Smooth muscle cell (in vitro differentiated cells): ENCODE results near the gene ZCCHC2. TPM values are rescaled to one million over a fixed set of nuclear protein-coding genes. Genes with fewer than 3 reads are reported as not detected.

Experiments
- DNase-seq: peaks from one replicate; lab custom pipeline; 2025; ENCODE audit not compliant: unreplicated experiment; lab: John Stamatoyannopoulos, UW
- H2AFZ ChIP-seq: fragments of 200-600 bp; sonication (generic); 2 replicates; pipeline ENCODE4 v1.6.0; 2016; ENCODE audit warnings: antibody characterized with exemption, low read depth, mild to moderate bottlenecking
- H3F3A ChIP-seq: fragments of 200-600 bp; sonication (generic); 2 replicates; pipeline ENCODE4 v1.6.0; 2017; ENCODE audit warnings: antibody characterized with exemption, low read depth
- H3K27ac ChIP-seq: fragments of 200-600 bp; sonication (generic); 2 replicates; pipeline ENCODE4 v1.5.1; 2016; ENCODE audit warnings: low read depth, mild to moderate bottlenecking
- H3K27me3 ChIP-seq: fragments of 200-600 bp; sonication (generic); 2 replicates; pipeline ENCODE4 v1.6.1; 2016; ENCODE audit warnings: low read depth, mild to moderate bottlenecking
- H3K36me3 ChIP-seq: fragments of 200-600 bp; sonication (generic); 2 replicates; pipeline ENCODE4 v1.5.1; 2016; ENCODE audit warnings: low read depth
- H3K4me1 ChIP-seq: fragments of 200-600 bp; sonication (generic); 2 replicates; pipeline ENCODE4 v1.5.1; 2016; ENCODE audit warnings: low read depth
- H3K4me2 ChIP-seq: fragments of 200-600 bp; sonication (generic); 2 replicates; pipeline ENCODE4 v1.6.0; 2016; ENCODE audit warnings: mild to moderate bottlenecking
- H3K4me3 ChIP-seq: fragments of 200-600 bp; sonication (generic); 2 replicates; pipeline ENCODE4 v1.5.1; 2016; ENCODE audit warnings: mild to moderate bottlenecking
- H3K79me2 ChIP-seq: fragments of 200-600 bp; sonication (generic); 2 replicates; pipeline ENCODE4 v1.6.0; 2016; ENCODE audit warnings: low read depth, mild to moderate bottlenecking
- H3K9ac ChIP-seq: fragments of 200-600 bp; sonication (generic); 2 replicates; pipeline ENCODE4 v1.6.0; 2016; ENCODE audit warnings: low read depth
- H3K9me3 ChIP-seq: fragments of 200-600 bp; sonication (generic); replicated peaks from 2 replicates; pipeline ENCODE4 v1.5.1; 2016; ENCODE audit warnings: low read depth
- H4K20me1 ChIP-seq: fragments of 200-600 bp; sonication (generic); 2 replicates; pipeline ENCODE4 v1.6.0; 2016; ENCODE audit warnings: low read depth
- WGBS: methylation state at CpG from one replicate; pipeline ENCODE4 v1.1.7; 2016; ENCODE audit warnings: low lambda C conversion rate; 5-methylcytosine and 5-hydroxymethylcytosine counted together
- polyA plus RNA-seq: library from polyadenylated mRNA; unstranded; fragments of >200 nt; fragmentation: Nextera tagmentation; extraction: Ambion mirVana; gene quantifications from 2 replicates; pipeline ENCODE4 v1.2.1, GENCODE V29; 2016
- total RNA-seq: library from RNA; depleted of rRNA; stranded (reverse); fragments of >200 nt; gene quantifications from 2 replicates; pipeline ENCODE4 v1.2.3, GENCODE V29; 2014
- TF ChIP-seq, protein P1 (sequence below): fragments of 200-600 bp; sonication (generic); IDR thresholded peaks from 2 replicates; pipeline ENCODE4 v1.5.1; 2017; ENCODE audit warnings: borderline replicate concordance, mild to moderate bottlenecking, antibody characterized with exemption; ENCODE audit not compliant: insufficient read depth, poor library complexity, severe bottlenecking

The ZCCHC2 gene
- 4.9 and 8.1 TPM in 2 replicates for total RNA-seq
- 0.74 and 1.9 TPM in 2 replicates for polyA plus RNA-seq

DNA sequence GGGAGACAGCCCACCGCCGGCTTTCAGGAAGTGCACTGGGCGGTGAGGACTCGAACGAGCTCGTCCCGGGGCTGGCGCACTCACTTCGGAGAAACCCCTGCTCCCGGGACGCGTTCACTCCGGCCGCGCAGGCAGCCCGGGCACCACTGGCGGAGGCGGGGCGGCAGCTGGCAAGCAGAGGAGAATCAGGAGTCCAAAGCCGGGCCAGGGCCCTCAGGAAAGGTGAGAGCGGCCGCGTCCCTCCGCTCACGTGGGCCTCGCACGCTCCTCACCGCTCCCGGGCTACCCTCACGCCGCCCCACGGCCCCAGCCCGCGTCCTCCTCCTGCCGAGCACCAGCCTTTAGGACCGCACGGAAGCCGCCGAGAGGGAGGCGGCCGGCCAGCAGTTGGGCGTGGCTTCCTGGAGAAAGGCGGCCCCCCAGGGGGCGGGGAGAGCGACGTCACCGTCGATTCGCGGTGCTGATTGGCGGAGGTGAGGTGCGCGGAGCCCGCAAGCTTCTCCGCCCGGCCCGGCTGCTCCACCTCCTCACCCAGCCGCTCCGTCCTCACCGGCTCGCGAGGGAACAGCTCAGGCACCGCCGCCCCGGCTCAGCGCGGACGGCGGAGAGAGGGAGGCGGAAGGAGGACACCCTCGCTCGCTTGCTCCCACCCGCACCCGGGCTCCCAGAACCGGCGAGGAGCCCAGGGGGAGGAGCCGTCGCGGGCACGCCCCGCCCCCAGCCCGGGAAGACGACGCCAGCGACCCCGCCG lies at the start of gene ZCCHC2:
Gene ZCCHC2, plus strand, starts transcription at position 522 of the 751 bp plus-strand sequence. CDS start 400 bp downstream, outside the sequence.
- peak within 1 kb of the TSS; percentile 98 for H3K4me2 ChIP-seq
- H3K27me3 ChIP-seq, result peaks cover 6% of the 10 kb centered on the region
- peaks cover 9% of the 10 kb centered on the region for H4K20me1 ChIP-seq
- peaks cover 7% of the 10 kb centered on the region for H3F3A ChIP-seq
- peaks cover 18% of the 10 kb centered on the region for H3K4me1 ChIP-seq
- H3K27ac ChIP-seq, result peak within 1 kb of the TSS; percentile 85
- H3K4me3 ChIP-seq, result peak within 1 kb of the TSS; percentile 91
- no peaks in the 10 kb centered on the region for H3K9me3 ChIP-seq
- peaks cover 18% of the 10 kb centered on the region for H3K79me2 ChIP-seq
- TF ChIP-seq, protein P1, sequence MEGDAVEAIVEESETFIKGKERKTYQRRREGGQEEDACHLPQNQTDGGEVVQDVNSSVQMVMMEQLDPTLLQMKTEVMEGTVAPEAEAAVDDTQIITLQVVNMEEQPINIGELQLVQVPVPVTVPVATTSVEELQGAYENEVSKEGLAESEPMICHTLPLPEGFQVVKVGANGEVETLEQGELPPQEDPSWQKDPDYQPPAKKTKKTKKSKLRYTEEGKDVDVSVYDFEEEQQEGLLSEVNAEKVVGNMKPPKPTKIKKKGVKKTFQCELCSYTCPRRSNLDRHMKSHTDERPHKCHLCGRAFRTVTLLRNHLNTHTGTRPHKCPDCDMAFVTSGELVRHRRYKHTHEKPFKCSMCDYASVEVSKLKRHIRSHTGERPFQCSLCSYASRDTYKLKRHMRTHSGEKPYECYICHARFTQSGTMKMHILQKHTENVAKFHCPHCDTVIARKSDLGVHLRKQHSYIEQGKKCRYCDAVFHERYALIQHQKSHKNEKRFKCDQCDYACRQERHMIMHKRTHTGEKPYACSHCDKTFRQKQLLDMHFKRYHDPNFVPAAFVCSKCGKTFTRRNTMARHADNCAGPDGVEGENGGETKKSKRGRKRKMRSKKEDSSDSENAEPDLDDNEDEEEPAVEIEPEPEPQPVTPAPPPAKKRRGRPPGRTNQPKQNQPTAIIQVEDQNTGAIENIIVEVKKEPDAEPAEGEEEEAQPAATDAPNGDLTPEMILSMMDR, result no peak
- peak within 1 kb of the TSS; percentile 99 for H2AFZ ChIP-seq
- under 1% methylated on average over 60 of the region's 87 CpGs for WGBS
- H3K36me3 ChIP-seq, result no peaks in the 10 kb centered on the region
- peak within 1 kb of the TSS; percentile 69 for H3K9ac ChIP-seq
- DNase-seq, result peak; percentile 96

DNA sequence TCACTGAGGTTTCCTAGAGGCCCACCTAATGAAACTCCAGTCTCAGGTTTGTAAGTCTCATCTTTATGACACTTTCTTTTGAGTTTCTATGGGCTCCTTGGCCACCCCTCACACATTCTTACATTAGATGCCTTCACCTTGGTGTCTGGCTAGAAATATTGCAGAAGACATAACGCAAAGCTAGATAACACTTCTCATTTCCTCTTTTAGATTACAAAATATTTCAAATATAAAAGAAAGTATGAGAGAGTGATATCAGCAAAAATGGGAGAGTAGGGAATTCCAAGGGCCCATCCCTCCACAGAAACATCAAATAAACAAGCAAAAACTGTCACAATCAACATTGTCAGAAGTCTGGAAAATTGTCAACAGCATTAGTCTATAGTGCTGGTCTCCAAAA lies 43.3 kb upstream of the ZCCHC2 start:
- no peaks in the 10 kb centered on the region for H3F3A ChIP-seq
- H3K9me3 ChIP-seq, result peaks cover 7% of the 10 kb centered on the region
- no peak overlapping the region for H2AFZ ChIP-seq
- H3K9ac ChIP-seq, result no peak overlapping the region
- no peaks in the 10 kb centered on the region for H4K20me1 ChIP-seq
- no peaks in the 10 kb centered on the region for H3K4me1 ChIP-seq
- no peak overlapping the region for H3K27ac ChIP-seq
- H3K36me3 ChIP-seq, result peaks cover 3% of the 10 kb centered on the region
- no peaks in the 10 kb centered on the region for H3K79me2 ChIP-seq
- H3K27me3 ChIP-seq, result peaks cover 13% of the 10 kb centered on the region
- WGBS, result 85% methylated on average over 1 of the region's 1 CpG
- TF ChIP-seq, protein P1, result no peak
- no peak for DNase-seq
- no peak overlapping the region for H3K4me2 ChIP-seq
- no peak overlapping the region for H3K4me3 ChIP-seq

DNA sequence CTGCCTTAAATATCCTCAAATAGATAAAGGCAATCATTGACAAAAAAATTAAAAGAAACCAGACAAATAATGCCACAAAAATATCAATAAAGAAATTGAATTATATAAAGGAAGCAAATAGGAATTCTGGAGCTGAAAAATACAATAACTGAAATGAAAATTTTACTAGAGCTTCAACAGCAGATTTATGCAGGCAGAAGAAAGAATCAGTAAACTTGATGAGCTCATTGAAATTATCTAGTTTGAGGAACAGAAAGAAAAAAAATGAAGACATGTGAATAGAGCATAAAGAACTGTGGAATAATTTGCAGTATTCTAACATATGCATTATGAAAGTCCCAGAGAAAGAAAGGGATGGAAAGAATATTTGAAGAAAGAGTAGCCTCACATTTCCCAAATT lies 41.9 kb upstream of the ZCCHC2 start:
- Histone ChIP-seq H3K36me3 (peaks cover 3% of the 10 kb centered on the region), H3K27ac (no peak overlapping the region), H3K9me3 (peaks cover 7% of the 10 kb centered on the region), H3F3A (peaks cover 2% of the 10 kb centered on the region), H2AFZ (no peak overlapping the region), H3K27me3 (peaks cover 11% of the 10 kb centered on the region), H3K4me3 (no peak overlapping the region), H3K4me2 (no peak overlapping the region), H4K20me1 (no peaks in the 10 kb centered on the region), H3K4me1 (no peaks in the 10 kb centered on the region), H3K79me2 (no peaks in the 10 kb centered on the region), H3K9ac (no peak overlapping the region)
- DNase-seq, result no peak
- TF ChIP-seq, protein P1, result no peak

DNA sequence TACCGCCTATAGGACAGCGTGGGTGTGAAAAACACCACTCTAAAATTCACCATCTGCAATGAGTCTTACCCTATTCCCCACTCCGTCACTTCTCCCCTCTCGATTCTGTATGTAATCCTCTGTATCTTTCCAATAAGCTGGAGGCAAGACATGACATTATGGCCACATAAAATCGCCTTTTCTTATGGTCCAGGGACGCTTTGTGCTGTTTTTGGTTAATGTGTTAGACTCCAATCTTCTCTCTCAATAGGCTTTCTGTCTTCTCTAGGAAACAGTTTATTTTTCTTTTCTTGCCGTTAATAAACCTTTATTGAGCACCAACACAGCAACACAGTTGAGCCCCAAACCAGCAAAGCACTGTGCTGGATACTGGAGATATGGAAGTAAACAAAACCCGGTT lies 37.9 kb upstream of the ZCCHC2 start:
- H3K4me2 ChIP-seq, result no peak overlapping the region
- 79% methylated on average over 8 of the region's 8 CpGs for WGBS
- DNase-seq, result no peak

More for the DNA sequence above, 37.9 kb upstream of the ZCCHC2 start:
- Histone ChIP-seq H3K27me3 (peaks cover 4% of the 10 kb centered on the region), H2AFZ (no peak overlapping the region), H3K27ac (no peak overlapping the region), H3F3A (peaks cover 3% of the 10 kb centered on the region), H3K79me2 (no peaks in the 10 kb centered on the region), H3K9me3 (peaks cover 7% of the 10 kb centered on the region), H3K4me1 (no peaks in the 10 kb centered on the region), H4K20me1 (no peaks in the 10 kb centered on the region), H3K4me3 (no peak overlapping the region), H3K9ac (no peak overlapping the region), H3K36me3 (peaks cover 3% of the 10 kb centered on the region)
- TF ChIP-seq, protein P1, result no peak
